Right atrium auricular region (tissue), 2 donors: Measurements from ENCODE around the gene MOXD1. TPM values are rescaled to one million over a fixed set of nuclear protein-coding genes. Genes with fewer than 3 reads are reported as not detected.

Experiments
- DNase-seq: peaks from one replicate; pipeline ENCODE4 v3.0.0-alpha.2; 2019; ENCODE audit warnings: low spot score
- H3K27ac ChIP-seq, 2 donors: fragments of 200-600 bp; sonication (generic); 1 replicate in 1 of 2; 2 replicates in 1 of 2; pipeline ENCODE4 v1.5.1; 2016 to 2019
- H3K27me3 ChIP-seq, 2 donors: fragments of 200-600 bp; sonication (generic); one replicate each; pipeline versions ENCODE4 v1.5.1 to v1.6.0; 2017 to 2019
- H3K36me3 ChIP-seq: fragments of 200-600 bp; sonication (generic); one replicate; pipeline ENCODE4 v1.5.1; 2016
- H3K4me1 ChIP-seq, 2 donors: fragments of 200-600 bp; sonication (generic); one replicate each; pipeline versions ENCODE4 v1.5.1 to v1.6.0; 2017 to 2019
- H3K4me3 ChIP-seq, 2 donors: fragments of 200-600 bp; sonication (generic); 1 replicate in 1 of 2; 2 replicates in 1 of 2; pipeline ENCODE4 v1.5.1; 2017 to 2019; ENCODE audit warnings: mild to moderate bottlenecking in 1 of 2, moderate library complexity in 1 of 2
- H3K9me3 ChIP-seq, 2 donors: fragments of 200-600 bp; sonication (generic); one replicate each; pipeline ENCODE4 v1.5.1; 2019
- CTCF ChIP-seq, 2 donors: fragments of 200-600 bp; sonication (generic); IDR thresholded peaks; one replicate each; pipeline ENCODE4 v1.5.1; 2019; ENCODE audit warnings: antibody characterized with exemption in 2 of 2
- total RNA-seq, 2 donors: library from RNA; depleted of rRNA; stranded (reverse); fragments of >200 nt; gene quantifications; one replicate each; pipeline ENCODE4 v1.1.0, GENCODE V29; 2016

The MOXD1 gene
- total RNA-seq, 2 donors from 2014 or later, result 2.5 to 9.3 TPM

GRCh38 chr6:132430110-132430509, 28.8 kb upstream of the MOXD1 start:
- no peaks in the 10 kb centered on the region for H3K4me1 ChIP-seq

GRCh38 chr6:132425176-132425575, 23.9 kb upstream of the MOXD1 start:
- DNase-seq, result no peak
- no peak for TF ChIP-seq CTCF (IDR thresholded peaks at IDR 0.05)
- Histone ChIP-seq H3K9me3 (peaks cover 0 to 22% of the 10 kb centered on the region in 2 donors), H3K36me3 (no peaks in the 10 kb centered on the region), H3K4me1 (no peaks in the 10 kb centered on the region), H3K4me3 (no peak overlapping the region), H3K27me3 (no peaks in the 10 kb centered on the region), H3K27ac (no peak overlapping the region)

More at GRCh38 chr6:132430110-132430509, 28.8 kb upstream of the MOXD1 start:
- Histone ChIP-seq H3K4me3 (no peak overlapping the region), H3K9me3 (no peaks in the 10 kb centered on the region), H3K27me3 (no peaks in the 10 kb centered on the region), H3K27ac (no peak overlapping the region), H3K36me3 (no peaks in the 10 kb centered on the region)
- no peak for DNase-seq
- TF ChIP-seq CTCF (IDR thresholded peaks at IDR 0.05), result no peak

- Histone ChIP-seq H3K4me1 (no peaks in the 10 kb centered on the region), H3K9me3 (peaks cover 0 to 23% of the 10 kb centered on the region in 2 donors), H3K36me3 (no peaks in the 10 kb centered on the region), H3K27me3 (no peaks in the 10 kb centered on the region), H3K27ac (no peak overlapping the region), H3K4me3 (no peak overlapping the region)
- no peak for TF ChIP-seq CTCF (IDR thresholded peaks at IDR 0.05)
- no peak for DNase-seq
These were observed 22.6 kb upstream of the MOXD1 start for GRCh38 chr6:132423839-132424238.

- Histone ChIP-seq H3K36me3 (no peaks in the 10 kb centered on the region), H3K27me3 (no peaks in the 10 kb centered on the region), H3K9me3 (peaks cover 0 to 34% of the 10 kb centered on the region in 2 donors), H3K4me3 (no peak overlapping the region), H3K27ac (no peak overlapping the region), H3K4me1 (no peaks in the 10 kb centered on the region)
- TF ChIP-seq CTCF (IDR thresholded peaks at IDR 0.05), result no peak
- DNase-seq, result no peak
These were observed 17.1 kb upstream of the MOXD1 start for GRCh38 chr6:132418235-132418965.

- no peak for DNase-seq
- no peaks in the 10 kb centered on the region for H3K4me1 ChIP-seq
- H3K4me3 ChIP-seq, result no peak overlapping the region
- no peaks in the 10 kb centered on the region for H3K36me3 ChIP-seq
- peaks cover 0 to 11% of the 10 kb centered on the region in 2 donors for H3K9me3 ChIP-seq
- H3K27ac ChIP-seq, result no peak overlapping the region
- no peaks in the 10 kb centered on the region for H3K27me3 ChIP-seq
- TF ChIP-seq CTCF (IDR thresholded peaks at IDR 0.05), result no peak
These were observed 13.5 kb upstream of the MOXD1 start for GRCh38 chr6:132414761-132415160.

- Histone ChIP-seq H3K4me3 (no peak overlapping the region), H3K27me3 (no peaks in the 10 kb centered on the region), H3K27ac (no peak overlapping the region), H3K9me3 (peaks cover 0 to 11% of the 10 kb centered on the region in 2 donors), H3K4me1 (no peaks in the 10 kb centered on the region), H3K36me3 (no peaks in the 10 kb centered on the region)
- no peak for DNase-seq
- no peak for TF ChIP-seq CTCF (IDR thresholded peaks at IDR 0.05)
These were observed 13.0 kb upstream of the MOXD1 start for GRCh38 chr6:132414322-132414721.
